ENCODE data around the gene SAMD14. TPM values are rescaled to one million over a fixed set of nuclear protein-coding genes. Genes with fewer than 3 reads are reported as not detected.

Gene SAMD14
- total RNA-seq, 1 donor from 2014 or later, result 8.7 TPM

DNA sequence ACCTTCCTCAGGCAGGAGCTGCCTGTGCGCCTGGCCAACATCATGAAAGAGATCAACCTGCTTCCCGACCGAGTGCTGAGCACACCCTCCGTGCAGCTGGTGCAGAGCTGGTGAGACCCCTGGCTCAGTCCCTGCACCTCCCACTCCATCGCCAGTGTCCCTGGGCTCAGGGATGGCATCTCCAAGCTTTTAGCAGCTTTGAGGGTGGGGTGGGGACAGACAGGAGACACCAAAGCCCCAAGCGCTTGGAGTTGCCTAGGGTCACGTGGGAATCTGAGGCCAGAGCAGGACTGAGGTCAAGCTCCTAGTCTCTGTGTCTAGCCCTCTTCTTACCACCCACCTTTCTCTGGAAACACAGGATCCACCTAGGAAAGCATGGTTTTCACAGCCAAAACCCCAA, 32.5 kb downstream of the SAMD14 start:
- no peak overlapping the region for H3K4me3 Mint-ChIP-seq
- Histone ChIP-seq H3K9me3 (ENCODE audit: low read depth) (no peaks in the 10 kb centered on the region), H3K9ac (no peak overlapping the region), H2AFZ (replicated peaks) (no peak overlapping the region), H3K27me3 (no peaks in the 10 kb centered on the region), H3K79me2 (ENCODE audit: low read depth) (peaks cover 13% of the 10 kb centered on the region), H3K36me3 (no peaks in the 10 kb centered on the region), H3K27ac (no peak overlapping the region), H3K4me1 (peaks cover 22% of the 10 kb centered on the region), H3K4me3 (no peak overlapping the region), H3F3A (ENCODE audit: low read depth) (peaks cover 4% of the 10 kb centered on the region), H3K4me2 (no peak overlapping the region), H4K20me1 (ENCODE audit: low read depth) (peaks cover 7% of the 10 kb centered on the region)
- TF ChIP-seq EZH2phosphoT487 (IDR thresholded peaks at IDR 0.05) (no peak), EZH2 (IDR thresholded peaks at IDR 0.05) (no peak)
- TF ChIP-seq, protein P1, sequence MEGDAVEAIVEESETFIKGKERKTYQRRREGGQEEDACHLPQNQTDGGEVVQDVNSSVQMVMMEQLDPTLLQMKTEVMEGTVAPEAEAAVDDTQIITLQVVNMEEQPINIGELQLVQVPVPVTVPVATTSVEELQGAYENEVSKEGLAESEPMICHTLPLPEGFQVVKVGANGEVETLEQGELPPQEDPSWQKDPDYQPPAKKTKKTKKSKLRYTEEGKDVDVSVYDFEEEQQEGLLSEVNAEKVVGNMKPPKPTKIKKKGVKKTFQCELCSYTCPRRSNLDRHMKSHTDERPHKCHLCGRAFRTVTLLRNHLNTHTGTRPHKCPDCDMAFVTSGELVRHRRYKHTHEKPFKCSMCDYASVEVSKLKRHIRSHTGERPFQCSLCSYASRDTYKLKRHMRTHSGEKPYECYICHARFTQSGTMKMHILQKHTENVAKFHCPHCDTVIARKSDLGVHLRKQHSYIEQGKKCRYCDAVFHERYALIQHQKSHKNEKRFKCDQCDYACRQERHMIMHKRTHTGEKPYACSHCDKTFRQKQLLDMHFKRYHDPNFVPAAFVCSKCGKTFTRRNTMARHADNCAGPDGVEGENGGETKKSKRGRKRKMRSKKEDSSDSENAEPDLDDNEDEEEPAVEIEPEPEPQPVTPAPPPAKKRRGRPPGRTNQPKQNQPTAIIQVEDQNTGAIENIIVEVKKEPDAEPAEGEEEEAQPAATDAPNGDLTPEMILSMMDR (IDR thresholded peaks at IDR 0.05), result no peak
- H3K27me3 Mint-ChIP-seq (ENCODE audit: insufficient read depth, low read depth), result peaks cover 18% of the 10 kb centered on the region
- H3K36me3 Mint-ChIP-seq, result peaks cover 7% of the 10 kb centered on the region
- peak overlapping the region; percentile 33 for H3K27ac Mint-ChIP-seq
- no peaks in the 10 kb centered on the region for H3K9me3 Mint-ChIP-seq
- peaks cover 48% of the 10 kb centered on the region for H3K4me1 Mint-ChIP-seq
- no peak for DNase-seq (ENCODE audit: low spot score)

DNA sequence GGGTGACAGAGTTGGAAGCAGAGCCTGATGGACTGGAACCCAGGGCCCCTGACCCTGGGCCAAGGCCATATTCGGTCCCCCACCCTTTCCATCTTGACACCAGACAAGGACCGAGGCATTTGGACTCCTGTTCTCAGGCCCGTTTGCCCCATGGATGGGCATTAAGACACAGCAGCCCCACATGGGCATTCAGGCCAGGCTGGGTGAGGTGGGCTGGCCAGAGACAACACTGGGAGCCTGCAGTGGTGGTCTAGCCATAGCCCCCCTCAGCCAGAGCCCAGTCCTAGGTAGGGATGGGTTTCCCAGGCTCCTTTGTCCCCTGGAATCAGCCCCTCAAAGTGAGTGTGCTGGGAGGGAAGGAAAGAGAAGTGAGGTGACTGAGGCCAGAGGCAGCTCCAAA, 33.2 kb downstream of the SAMD14 start:
- no peak for DNase-seq (ENCODE audit: low spot score)
- H3K27me3 Mint-ChIP-seq (ENCODE audit: insufficient read depth, low read depth), result peaks cover 22% of the 10 kb centered on the region
- Histone ChIP-seq H2AFZ (replicated peaks) (no peak overlapping the region), H3K27me3 (no peaks in the 10 kb centered on the region), H3K4me1 (peaks cover 17% of the 10 kb centered on the region), H4K20me1 (ENCODE audit: low read depth) (peaks cover 7% of the 10 kb centered on the region), H3K9ac (no peak overlapping the region), H3K9me3 (ENCODE audit: low read depth) (no peaks in the 10 kb centered on the region), H3K4me2 (no peak overlapping the region), H3K36me3 (no peaks in the 10 kb centered on the region), H3K27ac (no peak overlapping the region), H3K79me2 (ENCODE audit: low read depth) (peaks cover 13% of the 10 kb centered on the region), H3K4me3 (no peak overlapping the region), H3F3A (ENCODE audit: low read depth) (peaks cover 4% of the 10 kb centered on the region)
- TF ChIP-seq EZH2phosphoT487 (IDR thresholded peaks at IDR 0.05), result no peak
- TF ChIP-seq, protein P1 (IDR thresholded peaks at IDR 0.05), result no peak
- TF ChIP-seq EZH2 (IDR thresholded peaks at IDR 0.05), result no peak
- H3K4me1 Mint-ChIP-seq, result peaks cover 43% of the 10 kb centered on the region
- peaks cover 7% of the 10 kb centered on the region for H3K36me3 Mint-ChIP-seq
- H3K4me3 Mint-ChIP-seq, result peak overlapping the region; percentile 99
- peak overlapping the region; percentile 33 for H3K27ac Mint-ChIP-seq
- no peaks in the 10 kb centered on the region for H3K9me3 Mint-ChIP-seq

DNA sequence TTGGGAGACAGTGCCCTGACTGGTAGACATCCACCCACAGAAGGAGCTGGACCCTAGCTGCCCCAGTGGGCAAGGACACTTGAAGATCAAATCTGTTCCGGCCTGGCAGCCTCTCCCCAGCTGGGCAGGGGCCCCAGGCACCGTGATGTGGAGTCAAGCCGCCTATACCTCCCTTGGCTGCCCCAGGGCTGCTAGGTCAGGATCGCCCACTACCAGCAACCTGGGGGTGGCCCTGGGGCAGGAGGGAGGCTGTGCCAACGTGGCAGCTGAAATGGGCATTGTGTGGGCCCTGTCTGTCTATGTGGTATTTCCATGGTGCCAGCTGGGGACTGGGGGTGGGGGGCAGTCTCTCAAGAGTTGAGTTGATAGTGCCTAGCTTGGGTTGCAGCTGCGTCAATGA, 33.9 kb downstream of the SAMD14 start:
- Histone ChIP-seq H3K27ac (no peak overlapping the region), H3F3A (ENCODE audit: low read depth) (peaks cover 4% of the 10 kb centered on the region), H3K9ac (peak overlapping the region; percentile 74), H3K36me3 (no peaks in the 10 kb centered on the region), H3K4me2 (peak overlapping the region; percentile 98), H3K79me2 (ENCODE audit: low read depth) (peaks cover 13% of the 10 kb centered on the region), H3K4me1 (peaks cover 16% of the 10 kb centered on the region), H3K4me3 (peak overlapping the region; percentile 99), H3K9me3 (ENCODE audit: low read depth) (no peaks in the 10 kb centered on the region), H3K27me3 (no peaks in the 10 kb centered on the region), H4K20me1 (ENCODE audit: low read depth) (peaks cover 1% of the 10 kb centered on the region), H2AFZ (replicated peaks) (peak overlapping the region; percentile 93)
- TF ChIP-seq EZH2phosphoT487 (IDR thresholded peaks at IDR 0.05) (no peak), EZH2 (IDR thresholded peaks at IDR 0.05) (no peak)
- TF ChIP-seq, protein P1 (IDR thresholded peaks at IDR 0.05), result no peak
- DNase-seq (ENCODE audit: low spot score), result no peak
- Mint-ChIP-seq H3K4me3 (peak overlapping the region; percentile 99), H3K36me3 (peaks cover 7% of the 10 kb centered on the region), H3K4me1 (peaks cover 36% of the 10 kb centered on the region), H3K27ac (no peak overlapping the region), H3K27me3 (ENCODE audit: insufficient read depth, low read depth) (peaks cover 22% of the 10 kb centered on the region), H3K9me3 (no peaks in the 10 kb centered on the region)
